ENCODE measurements around the gene CRYBG1.
"Not testable (repeated sequence)": the region's sequence is repeated elsewhere in the genome, so short reads cannot be mapped to it uniquely, and the experiment has no call there.

DNA sequence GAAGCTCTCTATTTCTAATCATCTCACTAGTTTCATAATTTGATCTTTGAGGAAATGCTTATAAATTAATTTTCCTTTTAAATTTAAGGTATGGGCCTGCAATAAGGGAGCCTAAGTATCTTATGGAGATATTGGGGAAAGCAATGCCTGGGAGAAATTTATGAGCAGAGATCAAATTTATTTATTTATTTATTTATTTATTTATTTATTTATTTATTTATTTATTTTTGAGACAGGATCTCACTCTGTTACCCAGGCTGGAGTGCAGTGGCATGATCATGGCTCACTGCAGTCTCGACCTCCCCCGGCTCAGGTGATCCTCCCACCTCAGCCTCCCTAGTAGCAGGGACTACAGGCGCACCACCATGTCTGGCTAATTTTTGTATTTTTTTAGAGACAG lies 155.1 kb downstream of the CRYBG1 start:
- TF ChIP-seq, protein P1, sequence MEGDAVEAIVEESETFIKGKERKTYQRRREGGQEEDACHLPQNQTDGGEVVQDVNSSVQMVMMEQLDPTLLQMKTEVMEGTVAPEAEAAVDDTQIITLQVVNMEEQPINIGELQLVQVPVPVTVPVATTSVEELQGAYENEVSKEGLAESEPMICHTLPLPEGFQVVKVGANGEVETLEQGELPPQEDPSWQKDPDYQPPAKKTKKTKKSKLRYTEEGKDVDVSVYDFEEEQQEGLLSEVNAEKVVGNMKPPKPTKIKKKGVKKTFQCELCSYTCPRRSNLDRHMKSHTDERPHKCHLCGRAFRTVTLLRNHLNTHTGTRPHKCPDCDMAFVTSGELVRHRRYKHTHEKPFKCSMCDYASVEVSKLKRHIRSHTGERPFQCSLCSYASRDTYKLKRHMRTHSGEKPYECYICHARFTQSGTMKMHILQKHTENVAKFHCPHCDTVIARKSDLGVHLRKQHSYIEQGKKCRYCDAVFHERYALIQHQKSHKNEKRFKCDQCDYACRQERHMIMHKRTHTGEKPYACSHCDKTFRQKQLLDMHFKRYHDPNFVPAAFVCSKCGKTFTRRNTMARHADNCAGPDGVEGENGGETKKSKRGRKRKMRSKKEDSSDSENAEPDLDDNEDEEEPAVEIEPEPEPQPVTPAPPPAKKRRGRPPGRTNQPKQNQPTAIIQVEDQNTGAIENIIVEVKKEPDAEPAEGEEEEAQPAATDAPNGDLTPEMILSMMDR (IDR thresholded peaks at IDR 0.05; ENCODE audit: insufficient read depth, low read length): not testable (repeated sequence)
- TF ChIP-seq, protein P2, sequence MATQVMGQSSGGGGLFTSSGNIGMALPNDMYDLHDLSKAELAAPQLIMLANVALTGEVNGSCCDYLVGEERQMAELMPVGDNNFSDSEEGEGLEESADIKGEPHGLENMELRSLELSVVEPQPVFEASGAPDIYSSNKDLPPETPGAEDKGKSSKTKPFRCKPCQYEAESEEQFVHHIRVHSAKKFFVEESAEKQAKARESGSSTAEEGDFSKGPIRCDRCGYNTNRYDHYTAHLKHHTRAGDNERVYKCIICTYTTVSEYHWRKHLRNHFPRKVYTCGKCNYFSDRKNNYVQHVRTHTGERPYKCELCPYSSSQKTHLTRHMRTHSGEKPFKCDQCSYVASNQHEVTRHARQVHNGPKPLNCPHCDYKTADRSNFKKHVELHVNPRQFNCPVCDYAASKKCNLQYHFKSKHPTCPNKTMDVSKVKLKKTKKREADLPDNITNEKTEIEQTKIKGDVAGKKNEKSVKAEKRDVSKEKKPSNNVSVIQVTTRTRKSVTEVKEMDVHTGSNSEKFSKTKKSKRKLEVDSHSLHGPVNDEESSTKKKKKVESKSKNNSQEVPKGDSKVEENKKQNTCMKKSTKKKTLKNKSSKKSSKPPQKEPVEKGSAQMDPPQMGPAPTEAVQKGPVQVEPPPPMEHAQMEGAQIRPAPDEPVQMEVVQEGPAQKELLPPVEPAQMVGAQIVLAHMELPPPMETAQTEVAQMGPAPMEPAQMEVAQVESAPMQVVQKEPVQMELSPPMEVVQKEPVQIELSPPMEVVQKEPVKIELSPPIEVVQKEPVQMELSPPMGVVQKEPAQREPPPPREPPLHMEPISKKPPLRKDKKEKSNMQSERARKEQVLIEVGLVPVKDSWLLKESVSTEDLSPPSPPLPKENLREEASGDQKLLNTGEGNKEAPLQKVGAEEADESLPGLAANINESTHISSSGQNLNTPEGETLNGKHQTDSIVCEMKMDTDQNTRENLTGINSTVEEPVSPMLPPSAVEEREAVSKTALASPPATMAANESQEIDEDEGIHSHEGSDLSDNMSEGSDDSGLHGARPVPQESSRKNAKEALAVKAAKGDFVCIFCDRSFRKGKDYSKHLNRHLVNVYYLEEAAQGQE (IDR thresholded peaks at IDR 0.05; ENCODE audit: insufficient replicate concordance, low read depth): not testable (repeated sequence)
- TF ChIP-seq POLR2AphosphoS5, GABPA (IDR thresholded peaks at IDR 0.05; ENCODE audit: low read depth): not testable (repeated sequence)
